Upper lobe of left lung (tissue), 6 donors: ENCODE data around the gene BRIP1. TPM values are rescaled to one million over a fixed set of nuclear protein-coding genes. Genes with fewer than 3 reads are reported as not detected.
"Not testable (repeated sequence)": the region's sequence is repeated elsewhere in the genome, so short reads cannot be mapped to it uniquely, and the experiment has no call there.

Source experiments
- ATAC-seq, 2 donors: fragments of 200-7000 bp; cut with Tn5 transposase; one replicate each; pipeline ENCODE4 v1.9.1; 2022; ENCODE audit warnings: mild to moderate bottlenecking in 2 of 2, moderate library complexity in 2 of 2; ENCODE audit not compliant: low FRiP score in 2 of 2
- DNase-seq, 2 donors: peaks; one replicate each; pipeline ENCODE4 v3.0.0-alpha.2; 2019 to 2020
- H3K27ac ChIP-seq, 4 donors: fragments of 200-600 bp; sonication (generic); one replicate each; pipeline ENCODE4 v1.5.1; 2016 to 2019
- H3K27me3 ChIP-seq, 4 donors: fragments of 200-600 bp; sonication (generic); one replicate each; pipeline ENCODE4 v1.5.1; 2017 to 2019
- H3K36me3 ChIP-seq, 4 donors: fragments of 200-600 bp; sonication (generic); one replicate each; pipeline ENCODE4 v1.5.1; 2016 to 2019
- H3K4me1 ChIP-seq, 4 donors: fragments of 200-600 bp; sonication (generic); one replicate each; pipeline ENCODE4 v1.5.1; 2018 to 2019
- H3K4me3 ChIP-seq, 4 donors: fragments of 200-600 bp; sonication (generic); one replicate each; pipeline ENCODE4 v1.5.1; 2017 to 2019; ENCODE audit warnings: mild to moderate bottlenecking in 2 of 4, moderate library complexity in 1 of 4
- H3K9me3 ChIP-seq, 4 donors: fragments of 200-600 bp; sonication (generic); one replicate each; pipeline ENCODE4 v1.5.1; 2018 to 2019
- CTCF ChIP-seq, 6 experiments: fragments of 450-650 bp in 4 of 6; fragments of 200-600 bp in 2 of 6; sonication (generic) in 2 of 6; IDR thresholded peaks; one replicate each; pipeline ENCODE4 v1.5.1; 2016 to 2019; ENCODE audit warnings: antibody characterized with exemption in 6 of 6
- EP300 ChIP-seq, 4 donors: sonication (generic); formaldehyde crosslinking; IDR thresholded peaks; one replicate each; pipeline ENCODE4 v1.5.1; 2017; ENCODE audit warnings: antibody characterized with exemption in 4 of 4, control low read depth in 2 of 4
- POLR2A ChIP-seq, 4 donors: fragments of 450-650 bp; IDR thresholded peaks; one replicate each; pipeline ENCODE4 v1.5.1; 2016 to 2017; ENCODE audit warnings: antibody characterized with exemption in 4 of 4, mild to moderate bottlenecking in 2 of 4
- POLR2AphosphoS5 ChIP-seq, 2 donors: sonication (generic); formaldehyde crosslinking; IDR thresholded peaks; one replicate each; pipeline ENCODE4 v1.5.1; 2017; ENCODE audit warnings: antibody characterized with exemption in 2 of 2
- WGBS, 2 donors: methylation state at CpG; one replicate each; pipeline ENCODE4 v1.1.5; 2017 to 2018; 5-methylcytosine and 5-hydroxymethylcytosine counted together
- total RNA-seq, 6 donors: library from RNA; depleted of rRNA in 4 of 6; stranded (reverse); fragments of >200 nt in 4 of 6; gene quantifications; one replicate each; pipeline versions ENCODE4 v1.1.0 to v1.2.1, GENCODE V29; 2016 to 2021
- donor health status: DM: no; HTN: no; CAD: no; lungs with moderate emphysema.
- donor health status: DM: no; HTN: yes; CAD: no; lungs with severe emphysema.

BRIP1 gene
- total RNA-seq, 6 donors from 2014 or later = 0.55 to 2.5 (median 0.85) TPM

- DNase-seq = no peak
- Histone ChIP-seq H3K4me1 (no peaks in the 10 kb centered on the region), H3K9me3 (peaks cover 0 to 3% (median 0%) of the 10 kb centered on the region in 4 donors), H3K27ac (no peak overlapping the region), H3K4me3 (no peak overlapping the region), H3K36me3 (no peaks in the 10 kb centered on the region), H3K27me3 (no peaks in the 10 kb centered on the region)
- TF ChIP-seq CTCF (IDR thresholded peaks at IDR 0.05) (no peak), POLR2AphosphoS5 (IDR thresholded peaks at IDR 0.05) (no peak), EP300 (IDR thresholded peaks at IDR 0.05) (no peak), POLR2A (IDR thresholded peaks at IDR 0.05) (no peak)
- ATAC-seq = no peak
- 96 to 99% methylated on average over 5 of the region's 5 CpGs for WGBS, 2 donors
Observed at GRCh38 chr17:61733021-61733420, 130.3 kb downstream of the BRIP1 start.

- WGBS, 2 donors = 67 to 78% methylated on average over 3 of the region's 3 CpGs
- DNase-seq = no peak
- Histone ChIP-seq H3K27me3 (no peaks in the 10 kb centered on the region), H3K36me3 (no peaks in the 10 kb centered on the region), H3K9me3 (no peaks in the 10 kb centered on the region), H3K27ac (no peak overlapping the region), H3K4me3 (no peak overlapping the region), H3K4me1 (no peaks in the 10 kb centered on the region)
- TF ChIP-seq POLR2AphosphoS5 (IDR thresholded peaks at IDR 0.05) (no peak), POLR2A (IDR thresholded peaks at IDR 0.05) (no peak), EP300 (IDR thresholded peaks at IDR 0.05) (no peak), CTCF (IDR thresholded peaks at IDR 0.05) (no peak)
- no peak for ATAC-seq
Observed at GRCh38 chr17:61732169-61732568, 131.2 kb downstream of the BRIP1 start.

- DNase-seq (no peak), ATAC-seq (no peak)
- TF ChIP-seq POLR2A (IDR thresholded peaks at IDR 0.05) (no peak), CTCF (IDR thresholded peaks at IDR 0.05) (no peak), EP300 (IDR thresholded peaks at IDR 0.05) (no peak), POLR2AphosphoS5 (IDR thresholded peaks at IDR 0.05) (no peak)
- Histone ChIP-seq H3K27me3 (no peaks in the 10 kb centered on the region), H3K4me3 (no peak overlapping the region), H3K36me3 (no peaks in the 10 kb centered on the region), H3K27ac (no peak overlapping the region), H3K4me1 (no peaks in the 10 kb centered on the region), H3K9me3 (no peaks in the 10 kb centered on the region)
Observed at GRCh38 chr17:61731330-61731729, 132.0 kb downstream of the BRIP1 start.

GRCh38 chr17:61729690-61730268 lies 133.5 kb downstream of the BRIP1 start:
- no peaks in the 10 kb centered on the region for H3K27me3 ChIP-seq
- DNase-seq (no peak), ATAC-seq (no peak)
- H3K27ac ChIP-seq = no peak overlapping the region
- 68 to 71% methylated on average over 5 of the region's 5 CpGs for WGBS, 2 donors
- no peak overlapping the region for H3K4me3 ChIP-seq
- TF ChIP-seq POLR2AphosphoS5 (IDR thresholded peaks at IDR 0.05) (no peak), EP300 (IDR thresholded peaks at IDR 0.05) (no peak)
- no peaks in the 10 kb centered on the region for H3K9me3 ChIP-seq
- no peaks in the 10 kb centered on the region for H3K4me1 ChIP-seq
- no peaks in the 10 kb centered on the region for H3K36me3 ChIP-seq

- no peaks in the 10 kb centered on the region for H3K36me3 ChIP-seq
- no peaks in the 10 kb centered on the region for H3K27me3 ChIP-seq
- TF ChIP-seq CTCF (IDR thresholded peaks at IDR 0.05) (no peak), POLR2AphosphoS5 (IDR thresholded peaks at IDR 0.05) (no peak), EP300 (IDR thresholded peaks at IDR 0.05) (no peak), POLR2A (IDR thresholded peaks at IDR 0.05) (no peak)
- H3K9me3 ChIP-seq = no peaks in the 10 kb centered on the region
- no peak for ATAC-seq
- no peaks in the 10 kb centered on the region for H3K4me1 ChIP-seq
- DNase-seq = no peak
- H3K27ac ChIP-seq = no peak overlapping the region
- WGBS, 2 donors = 84 to 87% methylated on average over 3 of the region's 3 CpGs
- H3K4me3 ChIP-seq = no peak overlapping the region
Observed at GRCh38 chr17:61728297-61728836, 135.0 kb downstream of the BRIP1 start.

GRCh38 chr17:61727798-61728197 lies 135.5 kb downstream of the BRIP1 start:
- H3K36me3 ChIP-seq, H3K4me1 ChIP-seq, H3K9me3 ChIP-seq, H3K27me3 ChIP-seq, H3K4me3 ChIP-seq, H3K27ac ChIP-seq, DNase-seq, ATAC-seq: not testable (repeated sequence)
- 97 to 99% methylated on average over 8 of the region's 8 CpGs for WGBS, 2 donors
